Suprapubic skin (tissue), 4 donors: ENCODE data around the gene TTC23. TPM values are rescaled to one million over a fixed set of nuclear protein-coding genes. Genes with fewer than 3 reads are reported as not detected.

Source experiments
- DNase-seq, 2 donors: peaks; one replicate each; pipeline ENCODE4 v3.0.0-alpha.2; 2019; ENCODE audit warnings: low spot score in 2 of 2
- H3K27ac ChIP-seq: fragments of 200-600 bp; sonication (generic); one replicate; pipeline ENCODE4 v1.5.1; 2019
- H3K27me3 ChIP-seq: fragments of 200-600 bp; sonication (generic); one replicate; pipeline ENCODE4 v1.5.1; 2019
- H3K36me3 ChIP-seq: fragments of 200-600 bp; sonication (generic); one replicate; pipeline ENCODE4 v1.5.1; 2019
- H3K4me1 ChIP-seq: fragments of 200-600 bp; sonication (generic); one replicate; pipeline ENCODE4 v1.5.1; 2019
- H3K4me3 ChIP-seq: fragments of 200-600 bp; sonication (generic); one replicate; pipeline ENCODE4 v1.5.1; 2019; ENCODE audit warnings: mild to moderate bottlenecking
- H3K9me3 ChIP-seq: fragments of 200-600 bp; sonication (generic); one replicate; pipeline ENCODE4 v1.5.1; 2019
- EP300 ChIP-seq: sonication (generic); formaldehyde crosslinking; IDR thresholded peaks from one replicate; pipeline ENCODE4 v1.6.1; 2017; ENCODE audit warnings: antibody characterized with exemption
- POLR2A ChIP-seq, 2 donors: fragments of 450-650 bp; IDR thresholded peaks; one replicate each; pipeline ENCODE4 v1.6.1; 2017; ENCODE audit warnings: antibody characterized with exemption in 2 of 2, mild to moderate bottlenecking in 2 of 2, moderate library complexity in 2 of 2
- POLR2AphosphoS5 ChIP-seq, 3 donors: sonication (generic); formaldehyde crosslinking; IDR thresholded peaks; one replicate each; pipeline ENCODE4 v1.6.1; 2017; ENCODE audit warnings: antibody characterized with exemption in 3 of 3
- WGBS: methylation state at CpG from one replicate; pipeline ENCODE4 v1.1.5; 2018; 5-methylcytosine and 5-hydroxymethylcytosine counted together
- total RNA-seq, 4 donors: library from RNA; depleted of rRNA; stranded (reverse); fragments of >200 nt; gene quantifications; one replicate each; pipeline ENCODE4 v1.1.0, GENCODE V29; 2016
- TF ChIP-seq, protein P1 (sequence below), 2 donors: fragments of 200-600 bp in 1 of 2; fragments of 450-650 bp in 1 of 2; sonication (generic) in 1 of 2; IDR thresholded peaks; one replicate each; pipeline ENCODE4 v1.5.1; 2016 to 2019; ENCODE audit warnings: antibody characterized with exemption in 2 of 2, mild to moderate bottlenecking in 1 of 2, moderate library complexity in 1 of 2

Gene TTC23
- total RNA-seq, 4 donors from 2014 or later = 14.4 to 34.6 (median 17.6) TPM

DNA sequence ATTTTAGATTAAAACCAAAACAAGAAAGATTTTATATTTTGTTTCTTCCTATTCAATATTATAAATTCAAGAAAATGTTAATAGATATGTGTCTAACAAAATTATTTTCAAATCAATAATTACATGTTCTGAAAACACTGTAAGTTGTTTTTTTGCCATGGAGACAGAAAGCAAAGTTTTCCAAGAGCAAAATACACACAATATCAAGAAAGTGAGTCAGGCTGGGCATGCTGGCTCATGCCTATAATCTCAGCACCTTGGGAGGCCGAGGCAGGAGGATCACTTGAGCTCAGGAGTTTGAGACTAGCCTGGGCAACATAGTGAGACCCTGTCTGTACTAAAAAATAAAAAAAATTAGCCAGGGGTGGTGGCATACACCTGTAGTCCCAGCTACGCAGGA is 71.7 kb downstream of the TTC23 start:
- peaks cover 24% of the 10 kb centered on the region for H3K36me3 ChIP-seq
- TF ChIP-seq EP300 (no peak), POLR2AphosphoS5 (IDR thresholded peaks at IDR 0.05) (no peak), POLR2A (IDR thresholded peaks at IDR 0.05) (no peak)
- TF ChIP-seq, protein P1, sequence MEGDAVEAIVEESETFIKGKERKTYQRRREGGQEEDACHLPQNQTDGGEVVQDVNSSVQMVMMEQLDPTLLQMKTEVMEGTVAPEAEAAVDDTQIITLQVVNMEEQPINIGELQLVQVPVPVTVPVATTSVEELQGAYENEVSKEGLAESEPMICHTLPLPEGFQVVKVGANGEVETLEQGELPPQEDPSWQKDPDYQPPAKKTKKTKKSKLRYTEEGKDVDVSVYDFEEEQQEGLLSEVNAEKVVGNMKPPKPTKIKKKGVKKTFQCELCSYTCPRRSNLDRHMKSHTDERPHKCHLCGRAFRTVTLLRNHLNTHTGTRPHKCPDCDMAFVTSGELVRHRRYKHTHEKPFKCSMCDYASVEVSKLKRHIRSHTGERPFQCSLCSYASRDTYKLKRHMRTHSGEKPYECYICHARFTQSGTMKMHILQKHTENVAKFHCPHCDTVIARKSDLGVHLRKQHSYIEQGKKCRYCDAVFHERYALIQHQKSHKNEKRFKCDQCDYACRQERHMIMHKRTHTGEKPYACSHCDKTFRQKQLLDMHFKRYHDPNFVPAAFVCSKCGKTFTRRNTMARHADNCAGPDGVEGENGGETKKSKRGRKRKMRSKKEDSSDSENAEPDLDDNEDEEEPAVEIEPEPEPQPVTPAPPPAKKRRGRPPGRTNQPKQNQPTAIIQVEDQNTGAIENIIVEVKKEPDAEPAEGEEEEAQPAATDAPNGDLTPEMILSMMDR (IDR thresholded peaks at IDR 0.05) = no peak
- no peak overlapping the region for H3K27ac ChIP-seq
- no peak for DNase-seq
- no peak overlapping the region for H3K4me3 ChIP-seq
- peaks cover 2% of the 10 kb centered on the region for H3K4me1 ChIP-seq
- H3K9me3 ChIP-seq = no peaks in the 10 kb centered on the region
- H3K27me3 ChIP-seq = no peaks in the 10 kb centered on the region
- 71% methylated on average over 2 of the region's 2 CpGs for WGBS

DNA sequence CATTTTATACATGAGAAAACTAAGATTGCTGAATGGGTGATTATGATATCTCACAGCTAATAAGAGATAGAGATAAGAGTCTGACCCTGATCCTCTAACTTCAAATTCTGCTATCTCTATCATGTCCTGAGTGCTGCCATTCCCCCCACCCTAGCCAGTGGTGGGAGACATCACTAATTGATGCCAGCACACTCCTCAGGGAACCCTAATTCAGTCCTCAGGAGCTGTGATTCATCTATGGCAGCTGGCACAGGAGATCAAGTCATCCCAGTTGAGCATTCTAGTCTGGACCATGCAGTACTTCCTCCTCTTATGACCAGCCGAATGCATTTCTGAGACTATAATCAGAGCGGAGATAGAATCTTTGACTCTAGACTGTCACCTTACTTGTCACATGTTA is 72.6 kb downstream of the TTC23 start:
- Histone ChIP-seq H3K4me3 (no peak overlapping the region), H3K4me1 (peaks cover 2% of the 10 kb centered on the region), H3K27me3 (no peaks in the 10 kb centered on the region), H3K9me3 (no peaks in the 10 kb centered on the region), H3K36me3 (peaks cover 31% of the 10 kb centered on the region), H3K27ac (no peak overlapping the region)
- no peak for DNase-seq
- WGBS = 91% methylated on average over 2 of the region's 2 CpGs
- TF ChIP-seq, protein P1 (IDR thresholded peaks at IDR 0.05) = no peak
- TF ChIP-seq EP300 (no peak), POLR2A (IDR thresholded peaks at IDR 0.05) (no peak), POLR2AphosphoS5 (IDR thresholded peaks at IDR 0.05) (no peak)

DNA sequence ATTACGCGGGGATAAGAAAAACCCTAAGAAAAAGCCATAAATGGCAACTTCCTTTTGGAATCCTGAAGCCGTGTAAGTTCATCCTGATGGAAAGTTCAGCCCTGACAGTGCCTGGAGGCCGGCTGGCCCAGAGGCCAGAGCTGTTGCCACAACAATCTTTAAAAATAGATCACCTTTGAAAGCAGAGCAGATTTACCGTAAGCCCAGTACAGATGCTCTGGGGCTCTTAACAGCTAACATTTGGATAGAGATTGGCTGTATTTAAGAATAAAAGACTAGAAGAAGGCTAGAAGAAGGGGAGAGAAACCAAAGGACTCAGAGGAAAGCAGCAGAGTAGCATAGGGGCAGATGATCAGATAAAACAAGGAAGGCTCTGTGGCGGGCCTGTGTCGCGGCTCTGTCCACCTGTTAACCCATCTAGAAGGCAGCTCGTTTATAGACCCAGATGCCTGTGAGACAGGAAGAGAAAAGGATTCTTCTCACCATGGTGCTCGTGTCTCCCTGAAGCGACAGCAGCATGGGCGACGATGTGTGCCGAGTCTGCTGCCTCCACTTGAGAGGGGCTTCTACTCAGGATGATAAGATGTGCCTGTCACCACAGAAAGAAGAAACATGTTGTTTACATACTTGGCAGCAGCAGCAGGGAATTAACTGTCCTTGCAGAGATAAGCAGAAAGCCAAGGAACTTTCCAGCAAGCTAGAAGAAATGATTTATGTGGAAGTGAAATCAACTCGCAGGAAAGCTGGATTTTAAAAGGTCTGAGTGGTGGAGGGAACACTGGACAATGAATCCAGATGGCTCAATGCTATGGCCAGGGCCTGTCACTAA is 74.6 kb downstream of the TTC23 start:
- H3K36me3 ChIP-seq = peaks cover 45% of the 10 kb centered on the region
- H3K27me3 ChIP-seq = no peaks in the 10 kb centered on the region
- DNase-seq = no peak
- peaks cover 2% of the 10 kb centered on the region for H3K4me1 ChIP-seq
- no peaks in the 10 kb centered on the region for H3K9me3 ChIP-seq
- no peak overlapping the region for H3K4me3 ChIP-seq
- WGBS = 71% methylated on average over 15 of the region's 15 CpGs
- no peak for TF ChIP-seq POLR2A (IDR thresholded peaks at IDR 0.05)
- TF ChIP-seq POLR2AphosphoS5 (IDR thresholded peaks at IDR 0.05) = no peak
- TF ChIP-seq EP300 = peak; percentile 64
- no peak overlapping the region for H3K27ac ChIP-seq

DNA sequence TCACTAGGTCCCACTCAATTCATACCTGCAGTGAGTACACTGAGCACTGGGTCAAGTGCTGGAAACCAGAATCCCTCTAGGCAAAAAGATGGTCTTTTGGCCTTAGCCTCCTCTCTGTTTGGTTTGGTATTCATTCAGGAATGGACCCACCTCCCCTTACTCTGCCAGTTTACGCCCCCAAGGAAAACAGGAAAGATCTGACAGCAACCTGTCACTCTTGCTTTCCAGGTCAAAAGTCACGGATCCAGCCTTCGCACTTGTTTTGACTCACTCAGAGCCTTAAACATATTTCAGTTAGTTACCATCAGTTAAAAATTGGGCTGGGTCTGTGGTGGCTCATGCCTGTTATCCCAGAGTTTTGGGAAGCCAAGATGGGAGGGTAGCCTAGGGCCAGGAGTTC is 76.4 kb downstream of the TTC23 start:
- no peaks in the 10 kb centered on the region for H3K27me3 ChIP-seq
- no peak overlapping the region for H3K4me3 ChIP-seq
- DNase-seq = no peak
- TF ChIP-seq, protein P1 (IDR thresholded peaks at IDR 0.05) = no peak
- TF ChIP-seq EP300 = no peak
- TF ChIP-seq POLR2AphosphoS5 (IDR thresholded peaks at IDR 0.05) = no peak
- TF ChIP-seq POLR2A (IDR thresholded peaks at IDR 0.05) = no peak
- no peak overlapping the region for H3K27ac ChIP-seq
- H3K4me1 ChIP-seq = peaks cover 2% of the 10 kb centered on the region
- 88% methylated on average over 3 of the region's 3 CpGs for WGBS
- H3K9me3 ChIP-seq = no peaks in the 10 kb centered on the region
- peaks cover 53% of the 10 kb centered on the region for H3K36me3 ChIP-seq

DNA sequence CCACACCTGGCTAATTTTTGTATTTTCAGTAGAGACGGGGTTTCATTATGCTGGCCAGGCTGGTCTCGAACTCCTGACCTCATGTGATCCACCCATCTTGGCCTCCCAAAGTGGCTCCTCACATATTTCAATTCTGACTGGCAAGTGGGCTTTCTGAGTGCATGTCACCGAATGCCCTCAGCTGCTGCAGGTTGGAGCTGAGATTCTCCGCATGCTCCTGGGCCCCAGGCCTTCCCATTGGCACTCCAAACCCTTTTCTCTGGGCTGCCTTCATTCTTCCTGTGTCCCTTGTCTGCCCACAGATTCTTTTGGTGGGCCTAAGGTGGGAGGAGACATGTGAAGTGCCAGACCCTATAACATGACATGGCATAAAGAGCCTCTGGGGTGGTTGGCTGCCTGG is 77.2 kb downstream of the TTC23 start:
- no peak overlapping the region for H3K4me3 ChIP-seq
- no peaks in the 10 kb centered on the region for H3K27me3 ChIP-seq
- H3K36me3 ChIP-seq = peaks cover 61% of the 10 kb centered on the region
- TF ChIP-seq POLR2A (IDR thresholded peaks at IDR 0.05) = no peak
- TF ChIP-seq EP300 = no peak
- TF ChIP-seq POLR2AphosphoS5 (IDR thresholded peaks at IDR 0.05) = no peak
- TF ChIP-seq, protein P1 (IDR thresholded peaks at IDR 0.05) = no peak
- H3K27ac ChIP-seq = no peak overlapping the region
- no peak for DNase-seq
- no peaks in the 10 kb centered on the region for H3K4me1 ChIP-seq
- WGBS = 97% methylated on average over 4 of the region's 4 CpGs
- H3K9me3 ChIP-seq = no peaks in the 10 kb centered on the region
